ENCODE results near the gene CDKN2AIPNL. TPM values are rescaled to one million over a fixed set of nuclear protein-coding genes. Genes with fewer than 3 reads are reported as not detected.

Gene CDKN2AIPNL
- total and polyA plus RNA-seq, 3 donors from 2014 or later: 36.0 to 42.6 (median 37.1) TPM

- no peak for DNase-seq
- Histone ChIP-seq H3K9me3 (no peaks in the 10 kb centered on the region), H3K4me1 (peaks cover 13% of the 10 kb centered on the region), H3K27me3 (no peaks in the 10 kb centered on the region), H3K4me3 (no peak overlapping the region), H3K27ac (no peak overlapping the region), H3K36me3 (ENCODE audit: low read depth, missing control alignments) (no peaks in the 10 kb centered on the region)
- TF ChIP-seq POLR2A (IDR thresholded peaks at IDR 0.05) (no peak), CTCF (IDR thresholded peaks at IDR 0.05) (no peak)
- intact Hi-C loops (cut with DNase I; ENCODE audit: low total_unique reads): no loop called here
- WGBS, 2 donors: 75 to 93% methylated on average over 4 to 7 of the region's 7 CpGs
Observed at GRCh38 chr5:134447815-134448520, 36.3 kb upstream of the CDKN2AIPNL start.

- Histone ChIP-seq H3K27me3 (no peaks in the 10 kb centered on the region), H3K4me1 (peaks cover 8% of the 10 kb centered on the region), H3K36me3 (ENCODE audit: low read depth, missing control alignments) (no peaks in the 10 kb centered on the region), H3K9me3 (no peaks in the 10 kb centered on the region), H3K4me3 (no peak overlapping the region), H3K27ac (no peak overlapping the region)
- intact Hi-C loops (cut with DNase I; ENCODE audit: low total_unique reads): no loop called here
- 83 to 86% methylated on average over 1 to 2 of the region's 2 CpGs for WGBS, 2 donors
- no peak for TF ChIP-seq POLR2A (IDR thresholded peaks at IDR 0.05)
- TF ChIP-seq CTCF (IDR thresholded peaks at IDR 0.05): no peak
- no peak for DNase-seq
Observed at GRCh38 chr5:134446938-134447337, 35.3 kb upstream of the CDKN2AIPNL start.

GRCh38 chr5:134445856-134446818 is 34.5 kb upstream of the CDKN2AIPNL start:
- Histone ChIP-seq H3K9me3 (no peaks in the 10 kb centered on the region), H3K27me3 (no peaks in the 10 kb centered on the region), H3K36me3 (ENCODE audit: low read depth, missing control alignments) (no peaks in the 10 kb centered on the region), H3K4me3 (no peak overlapping the region), H3K4me1 (peaks cover under 1% of the 10 kb centered on the region), H3K27ac (no peak overlapping the region)
- TF ChIP-seq CTCF (IDR thresholded peaks at IDR 0.05) (no peak), POLR2A (IDR thresholded peaks at IDR 0.05) (no peak)
- intact Hi-C loops (cut with DNase I; ENCODE audit: low total_unique reads): no loop called here
- DNase-seq: no peak
- 78 to 86% methylated on average over 8 of the region's 8 CpGs for WGBS, 2 donors

GRCh38 chr5:134444941-134445471 is 33.3 kb upstream of the CDKN2AIPNL start:
- Histone ChIP-seq H3K4me3 (no peak overlapping the region), H3K4me1 (no peaks in the 10 kb centered on the region), H3K27me3 (no peaks in the 10 kb centered on the region), H3K27ac (no peak overlapping the region), H3K36me3 (ENCODE audit: low read depth, missing control alignments) (no peaks in the 10 kb centered on the region), H3K9me3 (no peaks in the 10 kb centered on the region)
- intact Hi-C loops (cut with DNase I; ENCODE audit: low total_unique reads): no loop called here
- TF ChIP-seq CTCF (IDR thresholded peaks at IDR 0.05) (no peak), POLR2A (IDR thresholded peaks at IDR 0.05) (no peak)
- DNase-seq: no peak
- WGBS, 2 donors: 88 to 96% methylated on average over 5 of the region's 5 CpGs
